Stimulated activated naive CD8-positive, alpha-beta T cell treated with anti-CD3 and anti-CD28 coated beads, Interleukin-15, Interleukin-2, amounts not matched to agents 100 ng/mL and 50 ng/mL, for 24 hours (primary cell): ENCODE measurements around the gene MEGF10.

ENCODE experiments used
- H3K27ac Mint-ChIP-seq: one replicate; pipeline ENCODE4 v1.8.0; 2021; ENCODE audit warnings: mild to moderate bottlenecking, mixed read lengths
- H3K27me3 Mint-ChIP-seq: one replicate; pipeline ENCODE4 v1.8.0; 2021; ENCODE audit warnings: mixed read lengths
- H3K36me3 Mint-ChIP-seq: one replicate; pipeline ENCODE4 v1.8.0; 2021; ENCODE audit warnings: low read depth, mixed read lengths
- H3K4me1 Mint-ChIP-seq: one replicate; pipeline ENCODE4 v1.8.0; 2021; ENCODE audit warnings: low read depth, mixed read lengths
- H3K4me3 Mint-ChIP-seq: one replicate; pipeline ENCODE4 v1.8.0; 2021; ENCODE audit warnings: mild to moderate bottlenecking, mixed read lengths
- H3K9me3 Mint-ChIP-seq: one replicate; pipeline ENCODE4 v1.8.0; 2021; ENCODE audit warnings: mixed read lengths

The MEGF10 gene

DNA sequence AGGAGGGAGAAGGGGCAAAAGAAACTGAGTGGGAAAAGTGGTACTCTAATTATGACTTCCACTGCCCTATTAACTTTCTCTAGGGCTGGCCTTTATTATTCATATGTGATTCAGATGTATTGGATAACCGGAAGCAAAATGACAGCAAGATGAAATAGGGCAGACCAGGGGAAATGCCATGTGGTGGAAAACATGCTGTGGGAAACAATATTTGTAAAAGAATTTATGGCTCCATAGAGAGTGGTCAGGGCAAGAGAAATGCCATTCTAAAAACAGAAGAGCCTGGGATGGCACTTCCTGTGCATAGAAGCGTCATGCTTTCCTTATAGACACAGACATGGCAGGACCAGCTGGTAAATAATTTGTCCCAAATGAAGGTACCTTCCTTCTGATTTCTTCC, 67.7 kb downstream of the MEGF10 start:
- H3K27me3 Mint-ChIP-seq, result peaks cover 5% of the 10 kb centered on the region
- H3K4me3 Mint-ChIP-seq, result no peak overlapping the region
- no peaks in the 10 kb centered on the region for H3K9me3 Mint-ChIP-seq
- no peaks in the 10 kb centered on the region for H3K4me1 Mint-ChIP-seq
- H3K27ac Mint-ChIP-seq, result no peak overlapping the region
- no peaks in the 10 kb centered on the region for H3K36me3 Mint-ChIP-seq

GRCh38 chr5:127358740-127359139, 68.1 kb downstream of the MEGF10 start:
- H3K27ac Mint-ChIP-seq, result no peak overlapping the region
- no peaks in the 10 kb centered on the region for H3K9me3 Mint-ChIP-seq
- H3K27me3 Mint-ChIP-seq, result peaks cover 5% of the 10 kb centered on the region
- no peaks in the 10 kb centered on the region for H3K36me3 Mint-ChIP-seq
- no peak overlapping the region for H3K4me3 Mint-ChIP-seq
- H3K4me1 Mint-ChIP-seq, result no peaks in the 10 kb centered on the region

- H3K36me3 Mint-ChIP-seq, result no peaks in the 10 kb centered on the region
- no peak overlapping the region for H3K4me3 Mint-ChIP-seq
- no peaks in the 10 kb centered on the region for H3K9me3 Mint-ChIP-seq
- H3K27me3 Mint-ChIP-seq, result peaks cover 10% of the 10 kb centered on the region
- no peak overlapping the region for H3K27ac Mint-ChIP-seq
- no peaks in the 10 kb centered on the region for H3K4me1 Mint-ChIP-seq
These were observed 68.9 kb downstream of the MEGF10 start for GRCh38 chr5:127359502-127359901.

DNA sequence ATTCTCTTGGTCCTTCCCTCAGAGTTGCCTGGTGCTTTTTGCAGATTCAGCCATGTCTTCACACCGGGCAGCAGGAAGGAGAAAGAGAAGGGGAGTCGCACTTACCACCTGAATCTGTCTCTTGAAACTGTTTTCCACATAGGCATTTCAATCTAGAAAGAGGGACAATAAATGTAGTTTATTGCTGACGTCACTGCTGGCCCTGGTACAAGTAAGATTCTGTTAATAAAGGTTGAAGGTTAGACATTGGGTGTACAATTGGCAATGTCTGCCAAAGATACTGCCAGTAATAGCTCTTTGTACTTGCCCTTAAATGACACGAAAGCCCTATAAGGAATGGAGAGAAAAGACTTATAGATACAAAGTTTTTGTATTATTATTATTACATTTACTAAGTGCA, 72.8 kb downstream of the MEGF10 start:
- Mint-ChIP-seq H3K36me3 (no peaks in the 10 kb centered on the region), H3K4me3 (no peak overlapping the region), H3K9me3 (no peaks in the 10 kb centered on the region), H3K27me3 (peaks cover 22% of the 10 kb centered on the region), H3K27ac (no peak overlapping the region), H3K4me1 (no peaks in the 10 kb centered on the region)

- H3K4me1 Mint-ChIP-seq, result no peaks in the 10 kb centered on the region
These were observed 76.4 kb downstream of the MEGF10 start for GRCh38 chr5:127367029-127367428.

DNA sequence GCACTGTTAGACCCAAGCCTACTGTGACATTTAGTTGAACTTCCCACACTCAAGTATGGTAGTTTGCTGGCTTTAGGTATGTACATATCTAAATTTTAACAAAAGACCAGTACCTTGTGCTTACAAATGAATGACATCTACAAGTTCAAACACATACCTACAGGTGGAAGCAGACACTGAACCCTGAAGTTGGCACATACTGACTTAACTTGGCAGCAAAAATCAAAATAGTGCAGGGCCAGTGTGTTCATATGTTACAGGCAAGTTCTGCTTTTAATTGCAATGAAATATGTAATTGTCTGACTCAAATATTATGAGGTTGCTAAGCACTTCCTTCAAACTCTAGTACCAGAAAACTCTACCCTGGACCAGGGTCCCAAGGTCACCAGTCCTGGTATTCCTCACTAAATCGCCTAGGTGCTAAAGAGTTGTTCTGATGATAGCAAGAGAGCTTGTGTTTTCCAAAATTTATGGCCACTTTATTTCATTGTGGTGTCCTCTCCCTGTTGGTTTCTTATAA, 77.4 kb downstream of the MEGF10 start:
- Mint-ChIP-seq H3K27ac (no peak overlapping the region), H3K27me3 (peaks cover 35% of the 10 kb centered on the region), H3K4me3 (no peak overlapping the region), H3K9me3 (no peaks in the 10 kb centered on the region), H3K36me3 (no peaks in the 10 kb centered on the region), H3K4me1 (no peaks in the 10 kb centered on the region)

More at GRCh38 chr5:127367029-127367428, 76.4 kb downstream of the MEGF10 start:
- no peaks in the 10 kb centered on the region for H3K36me3 Mint-ChIP-seq
- H3K4me3 Mint-ChIP-seq, result no peak overlapping the region
- H3K27ac Mint-ChIP-seq, result no peak overlapping the region
- H3K9me3 Mint-ChIP-seq, result no peaks in the 10 kb centered on the region
- peaks cover 29% of the 10 kb centered on the region for H3K27me3 Mint-ChIP-seq

DNA sequence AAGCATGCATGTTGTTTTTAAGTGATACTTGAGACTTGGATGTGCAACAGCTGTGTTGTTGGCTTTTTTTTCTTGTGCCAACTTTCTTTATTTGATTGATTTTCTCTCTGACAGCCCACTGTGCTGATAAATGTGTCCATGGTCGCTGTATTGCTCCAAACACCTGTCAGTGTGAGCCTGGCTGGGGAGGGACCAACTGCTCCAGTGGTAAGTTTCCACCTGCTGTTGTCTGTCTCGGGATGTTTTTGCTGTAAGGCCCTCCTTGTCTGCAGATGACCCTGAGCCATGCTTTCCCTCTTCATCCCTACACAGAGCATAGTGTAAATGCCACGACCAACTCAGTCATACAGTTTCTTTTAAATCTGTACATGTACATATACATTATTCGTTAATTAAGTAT, 79.2 kb downstream of the MEGF10 start:
- Mint-ChIP-seq H3K4me1 (no peaks in the 10 kb centered on the region), H3K27ac (no peak overlapping the region), H3K9me3 (no peaks in the 10 kb centered on the region), H3K4me3 (no peak overlapping the region), H3K27me3 (peaks cover 28% of the 10 kb centered on the region), H3K36me3 (no peaks in the 10 kb centered on the region)

- no peaks in the 10 kb centered on the region for H3K9me3 Mint-ChIP-seq
These were observed 80.0 kb downstream of the MEGF10 start for GRCh38 chr5:127370631-127371030.

DNA sequence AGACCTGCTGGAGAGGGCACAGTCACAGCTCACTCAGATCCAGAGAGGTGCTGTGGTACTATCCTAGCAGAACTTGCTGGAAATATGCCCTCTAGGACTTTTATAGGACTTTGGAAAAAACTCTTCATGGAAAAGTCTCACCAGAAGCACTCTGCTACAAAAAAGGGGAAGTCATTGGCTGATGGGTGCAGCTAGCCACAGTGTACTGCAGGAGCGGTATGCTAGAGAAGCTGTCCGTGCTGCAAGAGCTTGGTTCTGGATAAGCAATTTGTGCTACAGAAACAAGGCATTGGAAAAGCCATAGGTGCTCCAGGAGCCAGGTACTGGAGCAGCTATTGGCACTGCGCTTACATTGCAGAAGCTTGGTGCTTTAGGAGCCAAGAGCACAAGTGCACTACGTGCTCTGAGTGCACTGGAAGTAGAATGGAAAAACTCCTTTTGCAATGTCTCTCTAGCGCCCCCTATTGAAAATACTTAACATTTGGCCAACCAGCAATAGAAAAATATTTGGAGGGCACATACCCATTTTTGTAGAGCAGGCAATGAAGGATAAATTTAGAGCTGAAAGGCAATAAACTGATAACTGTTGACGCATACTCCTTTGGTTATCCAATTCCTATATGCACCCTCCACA, 83.4 kb downstream of the MEGF10 start:
- Mint-ChIP-seq H3K27me3 (peaks cover 13% of the 10 kb centered on the region), H3K36me3 (no peaks in the 10 kb centered on the region), H3K4me1 (no peaks in the 10 kb centered on the region), H3K27ac (no peak overlapping the region), H3K9me3 (no peaks in the 10 kb centered on the region), H3K4me3 (no peak overlapping the region)

More at GRCh38 chr5:127370631-127371030, 80.0 kb downstream of the MEGF10 start:
- no peak overlapping the region for H3K27ac Mint-ChIP-seq
- H3K27me3 Mint-ChIP-seq, result peaks cover 23% of the 10 kb centered on the region
- no peak overlapping the region for H3K4me3 Mint-ChIP-seq
- no peaks in the 10 kb centered on the region for H3K4me1 Mint-ChIP-seq
- H3K36me3 Mint-ChIP-seq, result no peaks in the 10 kb centered on the region

DNA sequence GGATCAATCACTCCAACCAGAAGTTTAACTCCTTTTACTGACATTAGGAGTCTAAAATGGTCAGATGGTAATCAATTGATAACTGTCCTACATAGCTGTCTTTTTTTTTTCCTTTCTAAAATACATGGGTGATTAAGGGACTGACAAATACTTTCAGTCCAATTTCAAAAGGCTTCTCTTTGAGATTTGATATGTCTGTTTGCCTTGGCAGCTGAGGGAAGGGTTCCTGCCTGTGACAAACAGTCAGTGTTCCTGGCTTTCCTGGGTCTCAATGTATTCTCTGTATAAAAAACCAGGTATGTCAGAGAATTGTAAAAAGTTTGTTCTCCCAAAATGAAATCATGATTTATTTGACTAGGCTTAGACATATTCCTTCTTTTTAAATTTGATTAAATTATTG, 84.5 kb downstream of the MEGF10 start:
- H3K27ac Mint-ChIP-seq, result no peak overlapping the region
- no peaks in the 10 kb centered on the region for H3K4me1 Mint-ChIP-seq
- H3K36me3 Mint-ChIP-seq, result no peaks in the 10 kb centered on the region
- H3K27me3 Mint-ChIP-seq, result peaks cover 20% of the 10 kb centered on the region
- H3K4me3 Mint-ChIP-seq, result no peak overlapping the region
- no peaks in the 10 kb centered on the region for H3K9me3 Mint-ChIP-seq

GRCh38 chr5:127375544-127376091, 85.0 kb downstream of the MEGF10 start:
- peaks cover 20% of the 10 kb centered on the region for H3K27me3 Mint-ChIP-seq
- no peaks in the 10 kb centered on the region for H3K9me3 Mint-ChIP-seq
- H3K4me1 Mint-ChIP-seq, result no peaks in the 10 kb centered on the region
- no peak overlapping the region for H3K27ac Mint-ChIP-seq
- no peaks in the 10 kb centered on the region for H3K36me3 Mint-ChIP-seq
- no peak overlapping the region for H3K4me3 Mint-ChIP-seq

DNA sequence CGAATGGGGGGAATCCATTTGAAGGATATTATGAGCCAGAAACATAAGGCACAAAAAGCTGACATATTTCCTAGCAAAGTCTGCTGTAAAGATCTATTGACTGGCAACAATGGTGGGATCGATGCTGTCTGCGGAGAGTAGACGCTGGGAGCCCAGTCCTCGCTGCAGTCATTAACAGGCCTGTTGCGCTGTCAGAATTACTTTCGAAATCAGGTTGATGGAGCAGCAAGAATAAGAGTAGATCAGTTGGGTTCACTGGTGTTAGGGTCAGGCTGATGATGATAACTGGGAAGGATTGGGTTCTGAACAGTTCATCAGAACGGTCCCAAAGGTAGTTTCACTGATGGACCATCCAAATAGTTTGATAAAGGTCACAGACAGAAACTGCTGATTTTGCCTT, 87.1 kb downstream of the MEGF10 start:
- no peaks in the 10 kb centered on the region for H3K36me3 Mint-ChIP-seq

GRCh38 chr5:127385936-127386335, 95.3 kb downstream of the MEGF10 start:
- H3K9me3 Mint-ChIP-seq, result no peaks in the 10 kb centered on the region
- H3K4me3 Mint-ChIP-seq, result no peak overlapping the region
- H3K4me1 Mint-ChIP-seq, result no peaks in the 10 kb centered on the region
- H3K27ac Mint-ChIP-seq, result no peak overlapping the region
- no peaks in the 10 kb centered on the region for H3K36me3 Mint-ChIP-seq
- H3K27me3 Mint-ChIP-seq, result no peaks in the 10 kb centered on the region

More for the DNA sequence above, 87.1 kb downstream of the MEGF10 start:
- Mint-ChIP-seq H3K4me1 (no peaks in the 10 kb centered on the region), H3K9me3 (no peaks in the 10 kb centered on the region), H3K4me3 (no peak overlapping the region), H3K27me3 (peaks cover 9% of the 10 kb centered on the region), H3K27ac (no peak overlapping the region)

DNA sequence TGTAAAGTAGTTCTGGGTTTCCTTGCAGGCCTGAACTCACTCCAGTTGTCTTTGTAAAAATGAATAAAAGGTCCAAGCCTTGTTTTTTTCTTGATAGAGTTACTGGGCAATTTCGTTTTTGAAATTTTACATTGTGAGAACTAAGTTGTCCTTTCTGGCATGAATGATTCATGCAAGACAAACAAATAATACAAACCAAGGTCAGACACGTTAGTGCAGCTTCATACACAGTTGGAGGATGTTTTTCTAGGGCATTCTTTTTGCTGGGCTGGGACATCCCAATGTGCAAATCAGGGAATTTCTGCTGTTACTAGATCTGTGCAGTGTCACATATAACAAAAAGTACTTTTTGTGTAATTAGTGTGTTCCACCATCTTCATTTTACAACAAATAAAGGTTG, 96.0 kb downstream of the MEGF10 start:
- Mint-ChIP-seq H3K4me1 (no peaks in the 10 kb centered on the region), H3K36me3 (no peaks in the 10 kb centered on the region), H3K27ac (no peak overlapping the region), H3K27me3 (no peaks in the 10 kb centered on the region), H3K4me3 (no peak overlapping the region), H3K9me3 (no peaks in the 10 kb centered on the region)

DNA sequence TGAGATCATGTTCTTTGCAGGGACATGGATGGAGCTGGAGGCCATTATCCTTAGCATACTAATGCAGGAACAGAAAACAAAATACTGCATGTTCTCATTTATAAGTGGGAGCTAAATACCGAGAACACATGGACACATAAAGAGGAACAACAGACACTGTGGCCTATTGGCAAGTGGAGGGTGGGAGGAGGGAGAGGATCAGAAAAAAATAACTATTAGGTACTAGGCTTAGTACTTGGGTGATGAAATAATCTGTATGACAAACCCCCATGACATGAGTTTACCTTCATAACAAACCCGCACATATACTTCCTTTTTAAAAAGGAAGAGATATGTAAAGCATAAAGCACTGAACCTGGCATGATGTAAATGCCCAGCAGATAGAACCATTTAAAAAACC, 99.0 kb downstream of the MEGF10 start:
- Mint-ChIP-seq H3K27me3 (no peaks in the 10 kb centered on the region), H3K4me1 (no peaks in the 10 kb centered on the region), H3K27ac (no peak overlapping the region), H3K9me3 (no peaks in the 10 kb centered on the region), H3K36me3 (no peaks in the 10 kb centered on the region), H3K4me3 (no peak overlapping the region)

- Mint-ChIP-seq H3K36me3 (no peaks in the 10 kb centered on the region), H3K9me3 (no peaks in the 10 kb centered on the region), H3K4me3 (no peak overlapping the region), H3K27ac (no peak overlapping the region), H3K4me1 (no peaks in the 10 kb centered on the region), H3K27me3 (peaks cover 10% of the 10 kb centered on the region)
These were observed 102.2 kb downstream of the MEGF10 start for GRCh38 chr5:127392762-127393161.
